Subcutaneous abdominal adipose tissue (tissue), 5 donors: Measurements from ENCODE around the gene GLIS2.

ENCODE experiments used
- H3K27ac ChIP-seq: one replicate; pipeline ENCODE4 v1.7.0; 2013; ENCODE audit warnings: low read depth, mild to moderate bottlenecking, inconsistent platforms, low read length, moderate library complexity
- H3K27me3 ChIP-seq, 5 donors: one replicate each; pipeline ENCODE4 v1.7.0; 2013; ENCODE audit warnings: low read length in 5 of 5, inconsistent platforms in 1 of 5; ENCODE audit not compliant: control insufficient read depth in 5 of 5, insufficient read depth in 4 of 5
- H3K36me3 ChIP-seq, 5 donors: one replicate each; pipeline ENCODE4 v1.7.0; 2013; ENCODE audit warnings: low read length in 5 of 5; ENCODE audit not compliant: control insufficient read depth in 5 of 5, insufficient read depth in 5 of 5
- H3K4me1 ChIP-seq, 5 donors: one replicate each; pipeline ENCODE4 v1.7.0; 2013; ENCODE audit warnings: low read length in 5 of 5, mild to moderate bottlenecking in 3 of 5, moderate library complexity in 1 of 5; ENCODE audit not compliant: control insufficient read depth in 5 of 5, insufficient read depth in 5 of 5
- H3K4me3 ChIP-seq, 5 donors: one replicate each; pipeline ENCODE4 v1.7.0; 2013; ENCODE audit warnings: low read length in 5 of 5, low read depth in 1 of 5
- H3K9ac ChIP-seq, 5 donors: one replicate each; pipeline ENCODE4 v1.7.0; 2013; ENCODE audit warnings: low read length in 5 of 5, mild to moderate bottlenecking in 4 of 5, moderate library complexity in 3 of 5
- H3K9me3 ChIP-seq, 5 donors: one replicate each; pipeline ENCODE4 v1.7.0; 2013; ENCODE audit warnings: low read length in 5 of 5; ENCODE audit not compliant: control insufficient read depth in 5 of 5
- donor health status: healthy.
- donor health status: healthy.
- donor health status: healthy.
- donor health status: healthy.
- donor health status: healthy.

Gene GLIS2

DNA sequence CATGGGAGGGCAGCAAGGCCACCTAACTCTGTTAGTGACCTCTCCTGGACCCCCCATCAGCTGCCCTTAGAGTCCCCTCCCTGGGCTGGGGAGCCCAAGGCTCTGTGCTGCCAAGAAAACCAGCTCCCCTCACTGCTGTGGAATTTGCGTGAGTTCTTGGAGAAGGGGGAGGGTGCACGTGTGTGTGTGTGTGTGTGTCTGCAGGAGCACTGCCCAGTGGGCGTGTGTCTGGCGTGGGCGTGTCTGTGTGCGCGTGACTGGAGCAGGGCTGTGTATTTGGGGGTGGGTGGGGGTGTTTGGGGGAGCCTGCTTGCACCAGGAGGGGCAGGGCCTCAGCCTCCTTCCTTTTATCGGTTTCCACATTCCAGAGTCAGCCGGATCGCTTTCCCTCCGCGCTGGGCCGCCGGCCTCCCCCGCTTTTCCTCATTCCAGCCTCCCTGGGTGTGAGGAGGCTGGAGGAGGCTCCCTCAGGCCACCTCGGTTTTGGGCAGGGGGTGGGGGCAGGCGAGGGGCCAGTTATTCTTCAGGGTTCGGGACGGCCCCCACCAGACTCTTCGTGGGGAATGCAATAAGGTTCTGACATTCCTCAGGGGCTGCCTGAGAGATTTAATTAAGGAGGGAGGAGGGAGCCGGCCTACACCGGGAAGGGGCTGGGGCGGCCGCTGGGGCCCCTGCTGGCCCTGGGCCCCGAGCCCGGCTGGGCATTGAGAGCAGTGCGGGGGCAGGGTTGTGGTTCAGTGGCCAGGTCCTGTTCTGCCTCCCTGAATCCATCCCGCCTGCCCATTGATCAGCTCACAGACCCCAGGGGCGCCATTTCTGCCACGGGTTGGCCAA lies 58.3 kb downstream of the GLIS2 start:
- peak overlapping the region in 4 of 5 donors; percentile 42 to 84 (median 50) for H3K9ac ChIP-seq
- H3K4me1 ChIP-seq = peaks cover 3 to 91% (median 77%) of the 10 kb centered on the region in 5 donors
- no peaks in the 10 kb centered on the region for H3K9me3 ChIP-seq
- H3K4me3 ChIP-seq = peak overlapping the region; percentile 58 to 82 (median 80)
- H3K27me3 ChIP-seq = no peaks in the 10 kb centered on the region
- peaks cover 0 to 10% (median 4%) of the 10 kb centered on the region in 5 donors for H3K36me3 ChIP-seq
- peak overlapping the region; percentile 94 for H3K27ac ChIP-seq

- no peaks in the 10 kb centered on the region for H3K9me3 ChIP-seq
- H3K4me3 ChIP-seq = peak overlapping the region in 3 of 5 donors; percentile 4 to 18 (median 17)
- peak overlapping the region; percentile 81 for H3K27ac ChIP-seq
- peaks cover 0 to 23% (median 8%) of the 10 kb centered on the region in 5 donors for H3K36me3 ChIP-seq
- no peaks in the 10 kb centered on the region for H3K27me3 ChIP-seq
- peak overlapping the region in 2 of 5 donors; percentile 61 to 66 for H3K9ac ChIP-seq
- peaks cover 3 to 81% (median 71%) of the 10 kb centered on the region in 5 donors for H3K4me1 ChIP-seq
Observed at GRCh38 chr16:4375717-4376116, 59.9 kb downstream of the GLIS2 start.

DNA sequence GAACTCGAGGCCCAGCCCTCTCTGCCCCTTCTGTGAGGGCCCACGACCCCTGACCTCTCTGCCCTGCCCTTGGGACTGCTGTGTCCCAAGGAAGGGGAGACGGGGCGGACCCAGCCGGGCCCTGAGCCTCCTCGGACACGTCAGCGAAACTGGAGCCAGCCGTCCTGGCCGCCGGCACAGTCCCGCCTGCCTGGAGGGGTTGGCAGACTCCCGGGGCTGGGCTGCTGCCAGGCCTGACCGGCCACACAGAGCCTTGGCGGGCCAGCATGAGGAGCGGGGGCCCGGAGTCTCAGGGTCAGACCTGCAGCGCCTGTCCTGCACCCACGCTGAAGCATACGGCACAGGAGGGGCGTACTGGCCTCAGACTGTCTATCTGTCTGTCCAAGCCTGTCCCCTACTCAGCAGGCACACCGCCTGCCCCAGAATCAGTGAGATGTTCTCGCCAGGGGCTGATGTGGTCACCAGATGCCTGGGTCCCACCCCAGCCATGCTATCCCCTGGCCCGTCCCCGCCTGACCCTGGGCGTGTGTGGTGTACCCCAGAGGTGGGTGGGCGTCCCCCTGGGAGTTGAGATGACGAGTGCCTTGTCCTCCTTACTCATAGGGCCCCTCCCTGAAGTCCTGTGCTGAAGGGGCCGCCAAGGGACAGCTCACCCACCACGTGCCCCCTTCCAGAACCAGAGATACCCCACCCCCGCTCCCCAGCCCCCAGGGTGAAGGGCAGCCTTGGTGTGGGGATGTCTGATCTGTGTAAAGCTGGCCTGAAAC lies 60.4 kb downstream of the GLIS2 start:
- Histone ChIP-seq H3K9ac (peak overlapping the region in 2 of 5 donors; percentile 61 to 66), H3K27me3 (no peaks in the 10 kb centered on the region), H3K27ac (peak overlapping the region; percentile 81), H3K4me1 (peaks cover 3 to 75% (median 66%) of the 10 kb centered on the region in 5 donors), H3K36me3 (peaks cover 0 to 29% (median 14%) of the 10 kb centered on the region in 5 donors), H3K9me3 (no peaks in the 10 kb centered on the region), H3K4me3 (peak overlapping the region in 3 of 5 donors; percentile 4 to 38 (median 18))

GRCh38 chr16:4376893-4377572 lies 61.2 kb downstream of the GLIS2 start:
- Histone ChIP-seq H3K9me3 (no peaks in the 10 kb centered on the region), H3K9ac (peak overlapping the region in 1 of 5 donors; percentile 35), H3K4me1 (peaks cover 3 to 72% (median 64%) of the 10 kb centered on the region in 5 donors), H3K36me3 (peaks cover 0 to 36% (median 21%) of the 10 kb centered on the region in 5 donors), H3K4me3 (peak overlapping the region in 4 of 5 donors; percentile 3 to 38 (median 10)), H3K27me3 (no peaks in the 10 kb centered on the region), H3K27ac (peak overlapping the region; percentile 81)

DNA sequence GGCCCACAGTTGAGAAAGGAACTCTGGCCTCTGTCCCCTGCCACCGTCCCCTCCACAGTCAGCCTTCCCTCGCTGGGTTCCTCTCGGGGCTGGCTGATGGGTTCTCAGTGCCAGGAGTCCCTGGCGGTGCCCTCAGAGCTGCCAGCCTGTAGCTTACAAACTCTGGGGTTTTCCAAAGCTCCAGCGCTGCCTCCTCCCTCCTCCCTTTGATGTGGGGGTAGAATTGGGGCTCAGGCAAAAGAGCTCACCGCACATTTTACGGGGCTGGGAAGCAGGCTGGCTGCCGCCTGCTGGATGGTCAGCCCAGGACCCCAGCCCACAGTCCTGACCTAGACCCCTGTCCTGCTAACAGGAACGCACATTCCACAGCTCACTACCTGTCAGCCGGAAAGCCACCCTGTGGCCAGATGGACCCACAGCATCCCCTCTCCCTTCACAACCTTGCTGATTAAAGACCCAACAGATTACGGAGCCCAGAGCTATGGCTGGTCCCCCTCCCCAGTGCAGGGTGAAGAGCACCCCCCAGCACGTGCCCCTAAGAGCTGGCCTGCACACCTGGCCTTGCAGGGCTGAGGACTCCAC lies 61.8 kb downstream of the GLIS2 start:
- Histone ChIP-seq H3K9me3 (no peaks in the 10 kb centered on the region), H3K27me3 (no peaks in the 10 kb centered on the region), H3K27ac (peak overlapping the region; percentile 62), H3K36me3 (peaks cover 0 to 42% (median 27%) of the 10 kb centered on the region in 5 donors), H3K9ac (peak overlapping the region in 1 of 5 donors; percentile 2), H3K4me1 (peaks cover 3 to 66% (median 60%) of the 10 kb centered on the region in 5 donors), H3K4me3 (peak overlapping the region in 1 of 5 donors; percentile 14)

DNA sequence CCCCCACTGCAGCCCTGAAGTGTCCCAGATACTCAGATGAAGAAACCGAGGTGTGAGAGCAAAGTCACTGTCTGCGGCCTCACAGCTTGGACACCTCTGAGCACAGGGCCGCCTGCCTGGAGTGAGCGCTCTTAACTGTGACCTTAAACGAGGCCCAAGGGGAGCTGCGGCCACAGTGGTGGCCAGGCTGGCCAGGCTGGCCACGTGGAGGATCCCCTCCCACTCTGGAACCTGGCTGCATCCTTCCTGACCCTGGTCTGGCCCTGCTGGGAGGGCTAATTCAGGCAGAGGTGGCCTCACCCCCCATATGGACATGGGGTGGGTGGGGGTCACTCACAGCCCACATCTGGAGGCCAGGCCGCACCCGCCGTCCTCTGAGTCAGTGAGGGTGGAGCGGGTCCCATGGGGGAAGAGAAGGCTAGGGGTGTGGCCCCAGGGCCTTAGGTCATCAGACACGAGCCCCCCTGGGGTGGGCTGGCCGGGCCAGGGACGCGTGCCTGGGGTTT lies 62.3 kb downstream of the GLIS2 start:
- Histone ChIP-seq H3K36me3 (peaks cover 0 to 47% (median 31%) of the 10 kb centered on the region in 5 donors), H3K4me1 (peaks cover 3 to 63% (median 54%) of the 10 kb centered on the region in 5 donors), H3K4me3 (no peak overlapping the region), H3K9me3 (no peaks in the 10 kb centered on the region), H3K27me3 (no peaks in the 10 kb centered on the region), H3K9ac (peak overlapping the region in 2 of 5 donors; percentile 2 to 15), H3K27ac (peak overlapping the region; percentile 62)

DNA sequence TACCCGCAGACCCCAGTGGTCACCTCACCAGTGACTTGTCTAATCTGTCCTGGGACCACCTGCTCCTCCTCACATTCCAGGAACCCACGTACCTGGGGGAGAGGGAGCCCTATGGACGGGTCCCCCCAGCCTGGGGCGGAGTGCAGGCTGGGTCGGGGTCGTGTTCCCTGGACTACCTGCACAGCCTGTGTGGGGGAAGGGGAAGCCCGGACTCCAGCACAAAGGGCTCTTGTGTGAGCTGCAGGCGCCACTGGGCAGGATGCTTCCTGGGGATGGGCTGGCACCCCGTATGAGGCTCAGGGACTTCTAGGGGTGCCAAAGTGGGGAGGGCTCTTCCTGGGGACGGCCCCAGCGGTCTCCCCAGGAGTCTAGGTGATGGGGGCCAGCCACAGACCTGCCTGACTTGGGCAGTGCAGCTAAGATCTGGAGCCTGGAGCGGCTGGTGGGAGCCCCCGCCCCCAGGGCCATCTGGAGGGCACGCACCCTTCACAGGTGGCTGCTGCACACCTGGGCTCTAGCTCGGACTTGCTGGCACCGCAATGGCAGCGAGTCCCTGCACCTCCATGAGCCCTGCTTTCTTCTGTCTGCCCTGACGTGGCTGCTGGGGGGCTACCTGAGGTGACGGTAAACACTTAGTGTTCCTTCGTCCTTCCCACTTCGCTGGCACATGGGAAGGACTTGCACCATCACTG lies 63.3 kb downstream of the GLIS2 start:
- H3K9ac ChIP-seq = peak overlapping the region in 1 of 5 donors; percentile 25
- no peak overlapping the region for H3K4me3 ChIP-seq
- H3K9me3 ChIP-seq = no peaks in the 10 kb centered on the region
- H3K27ac ChIP-seq = peak overlapping the region; percentile 62
- no peaks in the 10 kb centered on the region for H3K27me3 ChIP-seq
- H3K4me1 ChIP-seq = peaks cover 3 to 64% (median 55%) of the 10 kb centered on the region in 5 donors
- peaks cover 0 to 55% (median 40%) of the 10 kb centered on the region in 5 donors for H3K36me3 ChIP-seq

DNA sequence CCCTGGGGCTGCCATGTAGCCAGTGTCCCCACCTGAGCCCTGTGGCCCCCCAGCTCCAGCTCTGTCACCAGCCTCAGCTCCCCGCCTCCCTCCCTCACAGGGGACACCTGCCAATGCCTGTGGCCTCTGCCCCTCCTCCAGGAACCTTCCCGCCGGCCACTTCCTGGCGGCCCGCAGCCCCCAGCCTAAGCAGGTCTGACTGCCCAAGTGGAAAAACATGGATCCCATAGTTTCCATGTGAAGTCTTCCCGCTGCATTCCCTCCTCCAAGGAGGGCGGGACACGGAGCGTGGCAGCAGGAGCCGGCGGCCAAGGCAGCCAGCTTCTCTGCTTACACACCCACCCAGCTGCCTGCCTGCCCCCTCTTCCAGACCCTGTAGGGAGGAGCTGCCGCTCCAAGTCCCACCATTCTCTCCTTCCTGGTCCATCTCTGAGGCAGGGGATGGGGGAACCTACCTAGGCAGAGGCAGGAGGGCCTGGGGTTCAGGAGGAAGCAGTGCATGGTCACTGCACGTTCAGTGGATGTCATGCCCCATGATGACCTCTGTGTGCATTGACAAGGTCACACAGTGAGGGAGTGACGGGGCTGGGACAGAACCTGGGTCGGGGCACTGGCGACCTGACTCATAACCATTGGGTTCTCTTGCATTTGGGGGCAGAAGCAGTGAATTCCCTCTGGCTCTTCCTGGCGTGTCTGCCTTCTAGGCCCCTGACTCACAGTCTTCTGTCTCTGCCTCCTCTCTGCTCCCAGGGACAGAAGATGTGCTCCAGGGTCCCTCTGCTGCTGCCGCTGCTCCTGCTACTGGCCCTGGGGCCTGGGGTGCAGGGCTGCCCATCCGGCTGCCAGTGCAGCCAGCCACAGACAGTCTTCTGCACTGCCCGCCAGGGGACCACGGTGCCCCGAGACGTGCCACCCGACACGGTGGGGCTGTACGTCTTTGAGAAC lies 64.5 kb downstream of the GLIS2 start:
- H3K4me3 ChIP-seq = no peak overlapping the region
- no peak overlapping the region for H3K27ac ChIP-seq
- H3K9ac ChIP-seq = no peak overlapping the region
- H3K36me3 ChIP-seq = peaks cover 0 to 66% (median 45%) of the 10 kb centered on the region in 5 donors
- peaks cover 3 to 61% (median 51%) of the 10 kb centered on the region in 5 donors for H3K4me1 ChIP-seq
- H3K27me3 ChIP-seq = no peaks in the 10 kb centered on the region
- H3K9me3 ChIP-seq = no peaks in the 10 kb centered on the region
